GM20000 (cell line): Measurements from ENCODE around the gene CHD6.

Experiments
- DNase-seq: peaks from one replicate; pipeline ENCODE4 v3.0.0; 2012; ENCODE audit warnings: low spot score
- TF ChIP-seq, protein P1 (sequence below): IDR thresholded peaks from 2 replicates; pipeline ENCODE4 v1.5.1; 2012; ENCODE audit warnings: mild to moderate bottlenecking, control low read depth; ENCODE audit errors: extremely low read depth, missing control alignments

Gene CHD6, protein sequence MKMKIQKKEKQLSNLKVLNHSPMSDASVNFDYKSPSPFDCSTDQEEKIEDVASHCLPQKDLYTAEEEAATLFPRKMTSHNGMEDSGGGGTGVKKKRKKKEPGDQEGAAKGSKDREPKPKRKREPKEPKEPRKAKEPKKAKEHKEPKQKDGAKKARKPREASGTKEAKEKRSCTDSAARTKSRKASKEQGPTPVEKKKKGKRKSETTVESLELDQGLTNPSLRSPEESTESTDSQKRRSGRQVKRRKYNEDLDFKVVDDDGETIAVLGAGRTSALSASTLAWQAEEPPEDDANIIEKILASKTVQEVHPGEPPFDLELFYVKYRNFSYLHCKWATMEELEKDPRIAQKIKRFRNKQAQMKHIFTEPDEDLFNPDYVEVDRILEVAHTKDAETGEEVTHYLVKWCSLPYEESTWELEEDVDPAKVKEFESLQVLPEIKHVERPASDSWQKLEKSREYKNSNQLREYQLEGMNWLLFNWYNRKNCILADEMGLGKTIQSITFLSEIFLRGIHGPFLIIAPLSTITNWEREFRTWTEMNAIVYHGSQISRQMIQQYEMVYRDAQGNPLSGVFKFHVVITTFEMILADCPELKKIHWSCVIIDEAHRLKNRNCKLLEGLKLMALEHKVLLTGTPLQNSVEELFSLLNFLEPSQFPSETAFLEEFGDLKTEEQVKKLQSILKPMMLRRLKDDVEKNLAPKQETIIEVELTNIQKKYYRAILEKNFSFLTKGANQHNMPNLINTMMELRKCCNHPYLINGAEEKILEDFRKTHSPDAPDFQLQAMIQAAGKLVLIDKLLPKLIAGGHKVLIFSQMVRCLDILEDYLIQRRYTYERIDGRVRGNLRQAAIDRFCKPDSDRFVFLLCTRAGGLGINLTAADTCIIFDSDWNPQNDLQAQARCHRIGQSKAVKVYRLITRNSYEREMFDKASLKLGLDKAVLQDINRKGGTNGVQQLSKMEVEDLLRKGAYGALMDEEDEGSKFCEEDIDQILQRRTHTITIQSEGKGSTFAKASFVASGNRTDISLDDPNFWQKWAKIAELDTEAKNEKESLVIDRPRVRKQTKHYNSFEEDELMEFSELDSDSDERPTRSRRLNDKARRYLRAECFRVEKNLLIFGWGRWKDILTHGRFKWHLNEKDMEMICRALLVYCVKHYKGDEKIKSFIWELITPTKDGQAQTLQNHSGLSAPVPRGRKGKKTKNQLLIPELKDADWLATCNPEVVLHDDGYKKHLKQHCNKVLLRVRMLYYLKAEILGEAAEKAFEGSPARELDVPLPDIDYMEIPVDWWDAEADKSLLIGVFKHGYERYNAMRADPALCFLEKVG (N-terminal part only)

DNA sequence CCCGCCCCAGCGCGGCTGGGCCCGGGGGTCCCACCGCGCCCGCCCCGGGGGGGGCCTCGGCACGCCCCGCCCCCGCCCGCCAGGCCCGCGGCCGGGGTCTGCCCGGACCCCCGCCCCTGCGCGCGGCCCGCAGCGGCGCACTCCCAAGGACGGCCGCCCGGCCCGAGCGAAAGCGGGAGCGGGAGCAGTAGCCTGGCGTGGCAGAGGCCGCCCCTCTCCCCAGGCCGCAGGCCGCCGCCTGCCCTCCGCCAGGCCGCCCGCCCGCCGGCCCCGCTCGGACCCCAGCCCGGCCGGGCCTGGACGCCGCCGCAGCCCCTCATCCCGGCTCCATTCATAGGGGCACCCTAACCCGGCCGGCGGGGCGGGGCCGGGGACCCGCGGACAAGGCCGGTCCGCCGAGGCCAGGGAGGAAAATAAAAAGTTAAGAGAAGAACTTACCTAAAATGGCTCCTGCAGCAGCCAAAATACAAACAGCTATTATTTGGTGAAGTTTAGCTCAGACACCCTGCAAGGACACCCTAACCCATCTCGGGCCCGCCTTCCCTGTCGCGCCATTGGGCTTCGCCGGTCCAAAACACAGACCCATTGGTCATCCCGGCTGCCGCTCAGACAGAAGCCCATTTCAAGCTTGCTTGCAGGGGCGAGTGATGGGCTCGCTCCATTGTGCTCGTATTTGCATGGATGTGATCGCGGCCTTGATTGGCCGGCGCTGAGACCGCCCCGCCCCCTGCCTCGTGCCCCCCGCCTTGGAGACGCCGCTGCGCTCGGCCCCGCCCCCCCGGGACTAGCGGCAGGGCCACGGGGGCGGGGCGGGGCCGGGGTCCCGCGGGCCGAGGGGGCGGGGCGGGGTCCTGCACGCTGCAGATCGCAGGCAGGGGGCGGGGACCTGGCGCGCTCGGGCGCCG is at the start of gene CHD6:
TSS of gene CHD6 (minus strand) at position 476 of the 905 bp plus-strand sequence. CDS start 67,040 bp downstream, outside the sequence.
- TF ChIP-seq, protein P1, sequence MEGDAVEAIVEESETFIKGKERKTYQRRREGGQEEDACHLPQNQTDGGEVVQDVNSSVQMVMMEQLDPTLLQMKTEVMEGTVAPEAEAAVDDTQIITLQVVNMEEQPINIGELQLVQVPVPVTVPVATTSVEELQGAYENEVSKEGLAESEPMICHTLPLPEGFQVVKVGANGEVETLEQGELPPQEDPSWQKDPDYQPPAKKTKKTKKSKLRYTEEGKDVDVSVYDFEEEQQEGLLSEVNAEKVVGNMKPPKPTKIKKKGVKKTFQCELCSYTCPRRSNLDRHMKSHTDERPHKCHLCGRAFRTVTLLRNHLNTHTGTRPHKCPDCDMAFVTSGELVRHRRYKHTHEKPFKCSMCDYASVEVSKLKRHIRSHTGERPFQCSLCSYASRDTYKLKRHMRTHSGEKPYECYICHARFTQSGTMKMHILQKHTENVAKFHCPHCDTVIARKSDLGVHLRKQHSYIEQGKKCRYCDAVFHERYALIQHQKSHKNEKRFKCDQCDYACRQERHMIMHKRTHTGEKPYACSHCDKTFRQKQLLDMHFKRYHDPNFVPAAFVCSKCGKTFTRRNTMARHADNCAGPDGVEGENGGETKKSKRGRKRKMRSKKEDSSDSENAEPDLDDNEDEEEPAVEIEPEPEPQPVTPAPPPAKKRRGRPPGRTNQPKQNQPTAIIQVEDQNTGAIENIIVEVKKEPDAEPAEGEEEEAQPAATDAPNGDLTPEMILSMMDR, result no peak

DNA sequence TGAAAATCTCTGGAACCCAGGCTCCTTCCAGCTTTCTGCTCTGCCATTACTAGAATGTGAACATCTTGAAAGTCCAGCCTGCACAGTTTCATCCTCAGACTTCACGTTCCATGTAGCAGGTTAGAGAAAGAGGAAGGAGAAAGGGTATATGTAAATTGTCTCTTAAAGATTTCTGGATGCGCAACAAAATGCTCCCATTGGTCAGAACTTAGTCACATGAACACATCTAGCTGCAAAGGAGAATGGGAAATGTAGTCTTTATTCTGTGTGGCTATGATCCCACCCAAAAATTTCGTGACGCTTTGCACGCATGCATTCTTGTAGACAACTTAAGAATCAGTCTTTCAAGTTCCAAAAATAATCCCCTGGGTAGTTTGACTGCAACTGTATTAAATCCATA is 46.4 kb upstream of the CHD6 start:
- TF ChIP-seq, protein P1, result no peak
- DNase-seq, result no peak

More for the DNA sequence above, at the start of gene CHD6:
- peak; percentile 100 for DNase-seq

DNA sequence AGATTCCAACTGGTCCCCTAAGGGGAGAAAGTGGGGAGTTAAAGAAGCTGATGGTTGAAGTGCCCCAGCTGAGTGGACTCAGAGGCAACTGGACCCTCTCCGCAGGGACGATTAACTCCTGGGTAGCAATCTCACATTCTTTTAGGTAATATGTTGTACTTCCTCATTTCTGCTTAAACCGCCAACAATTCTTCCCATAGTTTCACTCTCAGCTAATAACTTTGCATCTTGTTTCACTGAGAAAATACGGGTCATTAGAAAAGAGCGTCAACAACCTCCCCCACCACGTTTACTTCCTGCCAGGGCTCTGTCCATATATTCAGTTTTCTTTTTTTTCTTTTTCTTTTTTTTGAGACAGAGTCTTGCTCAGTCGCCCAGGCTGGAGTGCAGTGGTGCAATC is 39.5 kb upstream of the CHD6 start:
- TF ChIP-seq, protein P1, result no peak
- no peak for DNase-seq

DNA sequence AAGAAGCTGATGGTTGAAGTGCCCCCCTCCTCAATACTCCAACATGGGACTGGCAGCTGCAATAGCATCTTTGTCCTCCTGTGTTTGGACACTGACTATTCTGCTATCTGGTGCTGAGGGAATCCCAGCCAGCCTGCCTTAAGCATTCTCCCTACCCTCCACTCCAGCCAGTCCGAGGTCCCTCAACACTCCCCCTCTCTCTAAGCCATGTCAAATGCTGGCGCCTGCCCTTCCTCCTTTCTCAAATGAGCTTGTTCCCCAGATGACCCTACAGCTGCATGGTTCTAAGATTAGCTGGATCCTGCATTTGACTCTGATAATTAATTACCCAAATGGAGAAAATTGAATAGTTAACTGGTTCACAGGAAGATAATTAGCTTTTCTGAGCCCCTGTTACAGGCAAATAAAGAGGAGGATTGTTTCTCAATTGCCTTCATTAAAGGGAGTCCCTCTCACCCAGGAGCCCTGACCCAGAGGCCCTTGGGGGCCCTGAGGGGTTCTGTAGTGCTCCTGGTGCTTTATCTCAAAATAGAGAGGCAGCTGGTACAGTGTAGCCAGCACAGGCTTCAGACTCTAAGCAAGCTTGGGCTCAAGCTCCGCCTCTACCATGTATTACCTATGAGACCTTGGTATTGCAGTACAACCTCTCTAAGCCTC is 37.9 kb upstream of the CHD6 start:
- no peak for DNase-seq
- TF ChIP-seq, protein P1, result no peak

DNA sequence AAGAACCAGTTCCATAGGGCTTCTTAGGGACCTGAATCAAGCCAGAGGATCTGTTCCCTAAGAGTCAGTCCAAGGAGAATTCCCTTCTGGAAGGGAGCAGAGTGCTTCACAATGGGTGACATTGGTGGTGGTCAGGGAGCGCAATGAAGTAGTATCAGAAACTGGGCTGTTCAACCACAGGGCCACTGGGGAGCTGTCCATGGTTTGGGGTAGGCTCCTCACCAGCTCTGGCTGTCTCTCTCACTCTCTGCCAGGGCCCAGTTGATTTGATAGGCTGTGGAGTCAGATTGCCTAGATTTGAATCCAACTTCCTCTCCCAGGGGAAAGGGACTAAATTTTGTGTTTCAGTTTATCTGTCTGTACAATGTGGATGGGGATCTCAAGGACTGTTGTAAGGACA is 36.7 kb upstream of the CHD6 start:
- TF ChIP-seq, protein P1, result no peak
- DNase-seq, result peak; percentile 24

DNA sequence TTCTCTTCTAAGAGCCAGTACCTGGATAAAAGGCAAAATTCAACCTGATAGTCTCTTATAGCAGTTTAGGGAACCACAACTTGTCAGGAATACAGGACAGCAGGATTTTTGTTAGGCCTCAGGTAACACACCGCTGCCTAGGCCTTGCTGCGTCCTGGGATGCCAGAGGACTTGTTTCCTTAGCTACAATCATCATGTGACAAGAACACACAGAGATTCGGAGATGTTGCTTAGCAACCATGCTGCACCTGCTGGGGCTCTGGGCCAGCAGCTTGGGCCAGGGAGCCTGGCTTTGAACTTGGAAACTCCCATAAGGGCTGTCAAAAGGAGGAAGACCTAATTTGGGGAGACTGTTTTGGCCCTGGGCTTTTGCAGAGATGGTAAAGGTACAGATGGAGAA is 36.1 kb upstream of the CHD6 start:
- TF ChIP-seq, protein P1, result no peak
- no peak for DNase-seq
